KOPT-K1 (cell line): Measurements from ENCODE around the gene RPAP3.
"Not testable (repeated sequence)": the region's sequence is repeated elsewhere in the genome, so short reads cannot be mapped to it uniquely, and the experiment has no call there.

Experiments
- H3K27ac ChIP-seq: fragments of 200-600 bp; sonication (generic); 2 replicates; pipeline ENCODE4 v1.5.1; 2016; ENCODE audit warnings: antibody characterized with exemption, mild to moderate bottlenecking, low read depth, low read length; ENCODE audit not compliant: poor library complexity, severe bottlenecking
- H3K36me3 ChIP-seq: fragments of 200-600 bp; sonication (generic); 2 replicates; pipeline ENCODE4 v1.5.1; 2017; ENCODE audit warnings: antibody characterized with exemption, mild to moderate bottlenecking, low read length, moderate library complexity; ENCODE audit not compliant: insufficient read depth
- H3K9me3 ChIP-seq: fragments of 200-600 bp; sonication (generic); 2 replicates; pipeline ENCODE4 v1.5.1; 2017; ENCODE audit warnings: antibody characterized with exemption, low read length, mild to moderate bottlenecking; ENCODE audit not compliant: insufficient read depth, poor library complexity, severe bottlenecking

Gene RPAP3

GRCh38 chr12:47689215-47689614 is 16.6 kb downstream of the RPAP3 start:
- H3K36me3 ChIP-seq = peaks cover 88% of the 10 kb centered on the region
- H3K9me3 ChIP-seq = no peaks in the 10 kb centered on the region
- H3K27ac ChIP-seq = no peak overlapping the region

DNA sequence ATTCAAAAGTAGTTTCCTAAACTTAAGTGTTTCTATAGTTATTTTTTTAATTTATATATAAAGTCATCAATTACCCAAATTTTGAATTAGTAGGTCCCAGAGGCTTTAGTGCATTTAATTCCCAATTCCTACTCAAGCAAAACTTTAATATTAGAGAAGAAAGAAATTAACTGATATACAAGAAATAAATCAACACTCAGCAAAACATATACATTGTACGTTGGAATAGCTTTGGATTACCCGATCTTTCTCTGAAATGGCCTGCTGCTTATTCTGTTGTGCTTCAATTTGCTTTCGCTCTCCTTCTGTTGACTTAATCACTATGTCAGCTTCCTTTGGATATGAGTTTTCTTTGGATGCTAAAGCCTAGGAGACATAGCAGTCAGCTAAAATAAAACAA is 18.2 kb downstream of the RPAP3 start:
- Histone ChIP-seq H3K36me3 (peaks cover 85% of the 10 kb centered on the region), H3K27ac (no peak overlapping the region), H3K9me3 (no peaks in the 10 kb centered on the region)

DNA sequence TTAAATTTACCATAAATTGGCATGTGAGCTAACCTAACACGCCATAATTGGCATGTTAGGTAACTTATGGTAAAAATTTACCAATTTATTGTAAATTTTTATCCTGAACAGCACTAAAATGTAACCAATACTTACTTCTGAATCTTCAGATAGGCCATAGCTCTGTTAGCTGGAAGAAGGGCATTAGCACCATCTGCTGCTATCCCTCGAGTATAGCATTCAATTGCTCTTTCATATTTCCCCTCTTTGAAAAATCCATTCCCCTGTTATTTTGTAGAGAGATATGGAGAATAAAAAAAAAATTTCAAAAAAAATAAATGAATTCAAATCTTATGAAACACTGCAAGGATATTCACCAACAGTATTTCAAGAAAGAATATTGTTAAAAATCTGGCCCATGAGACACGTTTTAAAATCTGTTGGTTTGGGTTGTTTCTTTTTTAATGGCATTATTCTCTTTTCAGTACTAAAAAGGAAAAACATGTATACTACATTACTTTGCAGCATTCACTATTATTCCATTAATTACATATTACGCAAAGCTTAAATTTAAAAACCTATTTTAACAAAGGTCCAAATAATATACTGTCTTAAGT is 19.1 kb downstream of the RPAP3 start:
- Histone ChIP-seq H3K36me3 (peaks cover 85% of the 10 kb centered on the region), H3K27ac (no peak overlapping the region), H3K9me3 (no peaks in the 10 kb centered on the region)

DNA sequence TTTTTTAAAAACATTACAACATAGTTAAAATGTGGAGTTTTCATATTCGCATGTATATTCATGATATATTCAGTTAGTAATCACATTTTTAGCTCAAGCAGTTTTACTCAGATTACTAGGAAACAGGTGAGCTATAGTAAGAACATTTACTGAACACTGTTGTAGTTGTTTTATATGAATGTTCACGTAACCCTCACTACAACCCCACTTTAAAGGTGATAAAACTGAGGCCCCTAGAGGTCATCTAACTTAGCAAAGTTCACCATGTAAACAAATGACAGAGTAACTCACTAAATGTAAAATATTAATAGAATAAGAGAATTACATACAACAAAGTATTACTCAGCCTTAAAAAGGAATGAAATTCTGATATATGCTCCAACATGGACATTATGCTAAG is 26.0 kb downstream of the RPAP3 start:
- H3K36me3 ChIP-seq = peaks cover 84% of the 10 kb centered on the region
- no peaks in the 10 kb centered on the region for H3K9me3 ChIP-seq

GRCh38 chr12:47672068-47672467 is 33.8 kb downstream of the RPAP3 start:
- H3K9me3 ChIP-seq = no peaks in the 10 kb centered on the region
- no peak overlapping the region for H3K27ac ChIP-seq
- H3K36me3 ChIP-seq = peaks cover 90% of the 10 kb centered on the region

More for the DNA sequence above, 26.0 kb downstream of the RPAP3 start:
- no peak overlapping the region for H3K27ac ChIP-seq

GRCh38 chr12:47667935-47668334 is 37.9 kb downstream of the RPAP3 start:
- peaks cover 97% of the 10 kb centered on the region for H3K36me3 ChIP-seq
- not testable (repeated sequence) for H3K9me3 ChIP-seq, H3K27ac ChIP-seq

GRCh38 chr12:47652521-47653234 is 53.2 kb downstream of the RPAP3 start:
- Histone ChIP-seq H3K27ac (no peak overlapping the region), H3K36me3 (peaks cover 25% of the 10 kb centered on the region; the same call in 1 of the 2 replicates), H3K9me3 (no peaks in the 10 kb centered on the region)

GRCh38 chr12:47651368-47652254 is 54.2 kb downstream of the RPAP3 start:
- no peak overlapping the region for H3K27ac ChIP-seq
- H3K9me3 ChIP-seq = no peaks in the 10 kb centered on the region
- H3K36me3 ChIP-seq = peaks cover 15% of the 10 kb centered on the region; the same call in 1 of the 2 replicates

- Histone ChIP-seq H3K9me3 (no peaks in the 10 kb centered on the region), H3K36me3 (peaks cover 6% of the 10 kb centered on the region; the same call in 1 of the 2 replicates), H3K27ac (no peak overlapping the region)
Observed at GRCh38 chr12:47650469-47650868, 55.4 kb downstream of the RPAP3 start.

DNA sequence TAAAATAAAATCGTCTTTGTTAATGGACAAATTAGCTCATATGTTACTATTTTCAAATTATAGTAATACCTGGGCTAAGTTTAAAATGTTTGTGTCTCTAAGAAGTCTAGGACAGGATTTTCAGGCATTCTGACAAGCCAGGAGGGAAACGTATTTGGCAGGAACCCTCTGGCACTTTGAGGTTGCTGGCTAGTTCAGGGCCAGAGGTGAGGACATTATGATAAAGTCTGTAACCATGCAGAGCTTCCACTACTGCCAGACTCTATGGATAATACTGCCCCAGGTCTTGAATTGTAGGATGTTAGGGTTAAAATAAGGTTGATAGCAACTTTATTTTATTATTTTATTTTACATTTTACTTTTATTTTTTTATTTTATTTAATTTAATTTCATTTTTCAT is 56.4 kb downstream of the RPAP3 start:
- no peak overlapping the region for H3K27ac ChIP-seq
- peaks cover 2% of the 10 kb centered on the region; the same call in 1 of the 2 replicates for H3K36me3 ChIP-seq
- peaks cover 7% of the 10 kb centered on the region for H3K9me3 ChIP-seq

- H3K27ac ChIP-seq = no peak overlapping the region
- no peaks in the 10 kb centered on the region for H3K36me3 ChIP-seq
- H3K9me3 ChIP-seq = peaks cover 19% of the 10 kb centered on the region
Observed at GRCh38 chr12:47648056-47648579, 57.7 kb downstream of the RPAP3 start.

- peaks cover 46% of the 10 kb centered on the region for H3K9me3 ChIP-seq
- not testable (repeated sequence) for H3K27ac ChIP-seq, H3K36me3 ChIP-seq
Observed at GRCh38 chr12:47642310-47642709, 63.5 kb downstream of the RPAP3 start.

DNA sequence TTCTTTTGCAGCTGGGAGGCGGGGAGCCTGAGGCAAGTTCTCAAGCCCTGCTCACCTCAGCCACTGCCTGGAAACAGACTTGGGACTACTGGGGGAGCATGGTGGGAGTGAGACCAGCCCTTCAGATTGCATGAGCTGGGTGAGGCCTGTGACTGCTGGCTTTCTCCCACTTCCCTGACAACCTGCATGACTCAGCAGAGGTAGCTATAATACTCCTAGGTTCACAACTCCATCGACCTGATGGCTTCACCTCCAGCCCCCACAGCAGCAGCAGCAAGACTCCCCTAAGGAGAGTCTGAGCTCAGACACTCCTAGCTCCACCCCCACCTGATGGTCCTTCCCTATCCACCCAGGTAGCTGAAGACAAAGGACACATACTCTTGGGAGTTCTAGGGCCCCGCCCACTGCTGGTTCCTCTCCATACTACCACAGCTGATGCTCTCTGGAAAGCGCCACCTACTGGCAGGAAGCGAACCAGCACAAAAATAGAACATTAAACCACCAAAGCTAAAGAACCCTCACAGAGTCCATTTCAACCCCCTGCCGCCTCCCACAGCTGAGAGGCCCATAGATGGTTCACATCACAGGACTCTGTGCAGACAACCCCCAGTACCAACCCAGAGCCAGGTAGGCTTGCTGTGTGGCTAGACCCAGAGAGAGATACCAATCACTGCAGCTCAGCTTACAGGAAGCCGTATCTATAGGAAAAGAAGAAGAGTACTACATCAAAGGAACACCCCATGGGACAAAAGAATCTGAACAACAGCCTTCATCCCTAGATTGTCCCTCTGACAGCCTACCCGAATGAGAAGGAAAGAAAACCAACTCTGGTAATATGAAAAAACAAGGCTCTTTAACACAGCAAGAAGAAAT is 68.7 kb downstream of the RPAP3 start:
- Histone ChIP-seq H3K9me3 (peaks cover 25% of the 10 kb centered on the region), H3K27ac (no peak overlapping the region), H3K36me3 (no peaks in the 10 kb centered on the region)

DNA sequence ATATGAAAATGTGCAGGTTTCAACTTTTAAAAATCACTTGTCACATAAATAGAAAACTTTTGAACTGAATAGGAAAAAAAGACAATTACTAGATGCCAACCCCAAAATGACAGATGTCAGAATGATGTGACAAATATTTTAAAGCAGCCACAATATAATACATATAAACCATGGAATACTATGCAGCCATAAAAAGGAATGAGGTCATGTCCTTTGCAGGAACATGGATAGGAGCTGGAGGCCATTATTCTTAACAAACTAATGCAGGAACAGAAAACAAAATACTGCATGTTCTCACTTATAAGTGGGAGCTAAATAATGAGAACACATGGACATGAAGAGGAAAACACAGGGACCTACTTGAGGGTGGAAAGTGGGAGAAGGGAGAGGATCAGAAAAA is 70.1 kb downstream of the RPAP3 start:
- not testable (repeated sequence) for H3K36me3 ChIP-seq

More for the DNA sequence above, 70.1 kb downstream of the RPAP3 start:
- not testable (repeated sequence) for H3K27ac ChIP-seq
- H3K9me3 ChIP-seq = peaks cover 23% of the 10 kb centered on the region
